HepG2 (cell line): ENCODE measurements around the gene SLC4A7. TPM values are rescaled to one million over a fixed set of nuclear protein-coding genes. Genes with fewer than 3 reads are reported as not detected.

Experiments used
- ATAC-seq: fragments of 200-7000 bp; cut with Tn5 transposase; 3 replicates; pipeline ENCODE4 v1.9.1; 2020; ENCODE audit warnings: mild to moderate bottlenecking, moderate library complexity
- BruUV-seq: library from RNA; stranded (reverse); fragments of 400-500 nt; replicated peaks from 2 replicates; lab custom pipeline; 2021; lab: Mats Ljungman, UMichigan
- CTCF ChIA-PET: fragments of 300-600 bp; formaldehyde crosslinking; extraction: SDS; loops from one replicate; lab custom pipeline; 2021; ENCODE audit warnings: low total read pairs, inconsistent platforms, low intra/inter-chr PET ratio; lab: Yijun Ruan, JAX
- POLR2A ChIA-PET: fragments of 350-600 bp; sonication (Branson Sonifier 250); formaldehyde crosslinking; loops from one replicate; lab custom pipeline; 2020; ENCODE audit warnings: antibody characterized with exemption, inconsistent platforms; lab: Yijun Ruan, JAX
- DNase-seq: peaks from one replicate; pipeline ENCODE4 v3.0.0-alpha.2; 2015; ENCODE audit warnings: low spot score
- FAIRE-seq: peaks from 3 replicates; lab custom pipeline; 2011; peaks lifted over from hg19 to GRCh38; lab: Jason Lieb, UNC
- H2AFZ ChIP-seq: one replicate; pipeline ENCODE4 v1.6.1; 2011; ENCODE audit warnings: low read length, inconsistent platforms
- H3K27ac ChIP-seq: fragments of 300-600 bp; 3 replicates; pipeline ENCODE4 v1.8.0; 2011; ENCODE audit warnings: mixed run types, mild to moderate bottlenecking, mixed read lengths, low read length, inconsistent platforms; ENCODE audit not compliant: insufficient read depth; ENCODE audit errors: extremely low read length
- H3K27me3 ChIP-seq, 2 experiments: fragments of 200-600 bp in 1 of 2; 2 replicates in 1 of 2; 3 replicates in 1 of 2; pipeline versions ENCODE4 v1.6.0 to v1.8.0; 2011; ENCODE audit warnings: low read length in 2 of 2, mild to moderate bottlenecking in 2 of 2, moderate library complexity in 2 of 2, inconsistent platforms in 1 of 2; ENCODE audit not compliant: insufficient read depth in 2 of 2, control insufficient read depth in 1 of 2
- H3K36me3 ChIP-seq, 2 experiments: fragments of 200-600 bp in 1 of 2; replicated peaks in 1 of 2; 2 replicates in 1 of 2; 3 replicates in 1 of 2; pipeline versions ENCODE4 v1.5.1 to v1.8.0; 2011; ENCODE audit warnings: low read length in 2 of 2, inconsistent platforms in 1 of 2; ENCODE audit not compliant: insufficient read depth in 2 of 2, control insufficient read depth in 1 of 2
- H3K4me1 ChIP-seq: 2 replicates; pipeline ENCODE4 v1.5.1; 2012; ENCODE audit warnings: low read length, inconsistent platforms; ENCODE audit not compliant: insufficient read depth
- H3K4me2 ChIP-seq: 2 replicates; pipeline ENCODE4 v1.6.0; 2011; ENCODE audit warnings: low read depth, low read length, inconsistent platforms
- H3K4me3 ChIP-seq, 3 experiments: fragments of 200-600 bp in 1 of 3; sonication (generic), shearing (Covaris generic) in 1 of 3; replicated peaks in 1 of 3; 2 replicates each; pipeline ENCODE4 v1.5.1; 2011 to 2016; ENCODE audit warnings: low read length in 3 of 3, inconsistent platforms in 2 of 3, low read depth in 2 of 3, mild to moderate bottlenecking in 2 of 3, control low read depth in 1 of 3, mixed read lengths in 1 of 3; ENCODE audit not compliant: insufficient read depth in 1 of 3
- H3K79me2 ChIP-seq: one replicate; pipeline ENCODE4 v1.6.1; 2011; ENCODE audit warnings: low read length, inconsistent platforms; ENCODE audit not compliant: insufficient read depth
- H3K9ac ChIP-seq: 2 replicates; pipeline ENCODE4 v1.6.0; 2011; ENCODE audit warnings: mild to moderate bottlenecking, low read depth, low read length, inconsistent platforms; ENCODE audit not compliant: insufficient read depth
- H3K9me3 ChIP-seq: 2 replicates; pipeline ENCODE4 v1.5.1; 2012; ENCODE audit warnings: mild to moderate bottlenecking, low read length
- H4K20me1 ChIP-seq: 2 replicates; pipeline ENCODE4 v1.6.0; 2011; ENCODE audit warnings: inconsistent platforms, mild to moderate bottlenecking, low read length, moderate library complexity; ENCODE audit not compliant: insufficient read depth
- FOSL1 ChIP-seq: sonication (generic); formaldehyde crosslinking; IDR thresholded peaks from 2 replicates; pipeline ENCODE4 v1.9.0; 2021; ENCODE audit warnings: missing genetic modification reagents, borderline replicate concordance
- FOSL2 ChIP-seq: sonication (generic); formaldehyde crosslinking; IDR thresholded peaks from 2 replicates; pipeline ENCODE4 v1.4.0; 2020; ENCODE audit warnings: missing genetic modification reagents
- GFI1 ChIP-seq: sonication (generic); formaldehyde crosslinking; IDR thresholded peaks from 2 replicates; pipeline ENCODE4 v1.5.0; 2020; ENCODE audit warnings: missing genetic modification reagents, mild to moderate bottlenecking, borderline replicate concordance
- HNF4A ChIP-seq: sonication (generic); formaldehyde crosslinking; IDR thresholded peaks from 2 replicates; pipeline ENCODE4 v1.4.0; 2020; ENCODE audit warnings: missing genetic modification reagents
- HOMEZ ChIP-seq: IDR thresholded peaks from 2 replicates; pipeline ENCODE4 v1.6.1; 2016; ENCODE audit warnings: low read depth
- KMT2B ChIP-seq: IDR thresholded peaks from 2 replicates; pipeline ENCODE4 v1.6.1; 2016; ENCODE audit warnings: missing genetic modification reagents, missing compliant biosample characterization
- NFAT5 ChIP-seq: sonication (generic); formaldehyde crosslinking; IDR thresholded peaks from 2 replicates; pipeline ENCODE4 v1.4.0; 2020; ENCODE audit warnings: missing genetic modification reagents
- RARA ChIP-seq: IDR thresholded peaks from 2 replicates; pipeline ENCODE4 v1.6.1; 2016; ENCODE audit warnings: missing genetic modification reagents, missing compliant biosample characterization
- XBP1 ChIP-seq: sonication (generic); formaldehyde crosslinking; IDR thresholded peaks from 2 replicates; pipeline ENCODE4 v1.5.0; 2020; ENCODE audit warnings: missing genetic modification reagents
- ZNF180 ChIP-seq: sonication (generic); formaldehyde crosslinking; IDR thresholded peaks from 2 replicates; pipeline ENCODE4 v1.4.0; 2020; ENCODE audit warnings: low read depth, missing genetic modification reagents, borderline replicate concordance
- ZNF251 ChIP-seq: sonication (generic); formaldehyde crosslinking; IDR thresholded peaks from 2 replicates; pipeline ENCODE4 v1.9.0; 2021; ENCODE audit warnings: mild to moderate bottlenecking, missing genetic modification reagents
- ZNF256 ChIP-seq: sonication (generic); formaldehyde crosslinking; conservative IDR thresholded peaks from 2 replicates; pipeline ENCODE4 v1.4.0; 2020; ENCODE audit warnings: missing genetic modification reagents
- ZNF460 ChIP-seq: sonication (generic); formaldehyde crosslinking; IDR thresholded peaks from 2 replicates; pipeline ENCODE4 v1.5.1; 2020; ENCODE audit warnings: missing genetic modification reagents, mild to moderate bottlenecking, borderline replicate concordance
- ZNF549 ChIP-seq: sonication (generic); formaldehyde crosslinking; IDR thresholded peaks from 2 replicates; pipeline ENCODE4 v1.5.0; 2020; ENCODE audit warnings: missing genetic modification reagents
- ZNF614 ChIP-seq: IDR thresholded peaks from 2 replicates; pipeline ENCODE4 v1.6.1; 2018; ENCODE audit warnings: missing biosample characterization, missing genetic modification reagents, inconsistent platforms, borderline replicate concordance
- ZNF644 ChIP-seq: IDR thresholded peaks from 2 replicates; pipeline ENCODE4 v1.6.1; 2016; ENCODE audit warnings: low read depth
- ZNF761 ChIP-seq: sonication (generic); formaldehyde crosslinking; conservative IDR thresholded peaks from 2 replicates; pipeline ENCODE4 v1.4.0; 2020; ENCODE audit warnings: mild to moderate bottlenecking, missing genetic modification reagents
- WGBS: methylation state at CpG from one replicate; pipeline ENCODE4 v1.1.6; 2017; ENCODE audit warnings: low lambda C conversion rate; 5-methylcytosine and 5-hydroxymethylcytosine counted together
- in situ Hi-C: cut with HindIII; loops from 2 replicates; pipeline ENCODE4 v1.10.0; 2017; ENCODE audit warnings: low pct_unique_long_range_greater_than_20kb; ENCODE audit not compliant: extremely low pct_ligation_motif_present
- intact Hi-C: fragments of 100-400 bp; cut with micrococcal nuclease; formaldehyde crosslinking; loops from one replicate; pipeline ENCODE4 v1.10.0; 2022; ENCODE audit not compliant: unreplicated experiment
- polyA plus RNA-seq, 8 experiments: library from polyadenylated mRNA; depleted of rRNA in 3 of 8; stranded (reverse) in 7 of 8; unstranded in 1 of 8; fragments of >200 nt; fragmentation: Illumina TruSeq in 4 of 8; extraction: Trizol in 4 of 8; gene quantifications; 2 replicates each; pipeline versions ENCODE4 v1.2.1 to v1.2.3, GENCODE V29; 2011 to 2016; ENCODE audit warnings: low read depth in 4 of 8, missing spikeins in 1 of 8, mixed read lengths in 1 of 8; ENCODE audit not compliant: insufficient read depth in 1 of 8
- total RNA-seq, 5 experiments: library from RNA; depleted of rRNA; stranded (reverse); fragments of >200 nt; fragmentation: Illumina TruSeq; extraction: Trizol; gene quantifications; 2 replicates each; pipeline ENCODE4 v1.2.3, GENCODE V29; 2016; ENCODE audit warnings: low read depth in 1 of 5
- TF ChIP-seq, protein P1 (sequence below): sonication (generic); formaldehyde crosslinking; IDR thresholded peaks from 2 replicates; pipeline ENCODE4 v1.5.0; 2020; ENCODE audit warnings: mild to moderate bottlenecking, missing genetic modification reagents

SLC4A7 gene
- total and polyA plus RNA-seq, 2 of the 13 experiments (the other 11 are each of a cell fraction or from before 2014, with no cell fraction given), result 16.4 to 43.8 TPM

DNA sequence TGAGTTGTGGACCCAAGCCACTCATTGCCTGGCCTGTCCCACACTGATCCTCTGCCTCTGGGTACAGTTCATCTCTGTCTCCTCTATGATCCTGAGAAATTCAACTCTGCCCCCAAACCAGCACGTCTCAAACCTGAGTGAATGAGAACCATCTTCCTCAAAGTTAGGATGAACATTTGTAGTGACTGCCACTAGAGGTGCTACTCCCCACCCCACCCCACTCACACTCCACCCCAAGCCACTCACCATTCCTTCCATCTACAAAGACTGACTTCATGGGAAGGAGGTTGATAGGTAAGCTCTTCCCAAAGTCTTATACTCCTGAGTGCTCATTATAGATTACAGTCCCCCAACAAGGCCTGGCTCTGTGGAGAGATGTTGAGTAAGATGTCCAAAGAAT is 158.8 kb downstream of the SLC4A7 start (continued):
- no peak for TF ChIP-seq ZNF180 (CRISPR knock-in tag)
- TF ChIP-seq, protein P1, sequence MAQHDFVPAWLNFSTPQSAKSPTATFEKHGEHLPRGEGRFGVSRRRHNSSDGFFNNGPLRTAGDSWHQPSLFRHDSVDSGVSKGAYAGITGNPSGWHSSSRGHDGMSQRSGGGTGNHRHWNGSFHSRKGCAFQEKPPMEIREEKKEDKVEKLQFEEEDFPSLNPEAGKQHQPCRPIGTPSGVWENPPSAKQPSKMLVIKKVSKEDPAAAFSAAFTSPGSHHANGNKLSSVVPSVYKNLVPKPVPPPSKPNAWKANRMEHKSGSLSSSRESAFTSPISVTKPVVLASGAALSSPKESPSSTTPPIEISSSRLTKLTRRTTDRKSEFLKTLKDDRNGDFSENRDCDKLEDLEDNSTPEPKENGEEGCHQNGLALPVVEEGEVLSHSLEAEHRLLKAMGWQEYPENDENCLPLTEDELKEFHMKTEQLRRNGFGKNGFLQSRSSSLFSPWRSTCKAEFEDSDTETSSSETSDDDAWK, result no peak
- TF ChIP-seq NFAT5, result no peak
- TF ChIP-seq ZNF460, result no peak
- no peak for TF ChIP-seq ZNF761
- no peak for TF ChIP-seq ZNF614 (CRISPR knock-in tag)

GRCh38 chr3:27324686-27325085 is 159.5 kb downstream of the SLC4A7 start:
- H3K4me3 ChIP-seq, result no peak overlapping the region
- in situ Hi-C loops (no loop called here), intact Hi-C loops (no loop called here)
- no peak overlapping the region for H3K4me2 ChIP-seq
- H3K79me2 ChIP-seq, result no peaks in the 10 kb centered on the region
- peaks cover 28% of the 10 kb centered on the region for H3K4me1 ChIP-seq
- peaks cover 0 to 2% of the 10 kb centered on the region in 2 experiments; a peak in 3 of 5 replicates for H3K36me3 ChIP-seq
- BruUV-seq, result no TSS peak
- H4K20me1 ChIP-seq, result no peaks in the 10 kb centered on the region
- ChIA-PET CTCF (no interaction called here), POLR2A (no interaction called here)
- no peaks in the 10 kb centered on the region; the same call in 1 of the 2 replicates for H3K9me3 ChIP-seq
- FAIRE-seq (no peak), DNase-seq (peak; percentile 38), ATAC-seq (peak; percentile 82)
- WGBS, result 53% methylated on average over 2 of the region's 2 CpGs
- no peak overlapping the region for H3K9ac ChIP-seq
- no peak overlapping the region for H2AFZ ChIP-seq
- H3K27me3 ChIP-seq, result no peaks in the 10 kb centered on the region
- H3K27ac ChIP-seq, result no peak overlapping the region
- TF ChIP-seq XBP1 (CRISPR knock-in tag) (no peak), FOSL1 (CRISPR knock-in tag) (0 out of 2 replicates have a peak, but pooled peaks have one; percentile 16), KMT2B (CRISPR knock-in tag) (no peak), ZNF251 (CRISPR knock-in tag) (no peak), RARA (CRISPR knock-in tag) (peak; percentile 36; the same call in 1 of the 2 replicates), ZNF549 (CRISPR knock-in tag) (0 out of 2 replicates have a peak, but pooled peaks have one; percentile 62), GFI1 (CRISPR knock-in tag) (no peak), ZNF256 (no peak), ZNF644 (peak; percentile 68; the same call in 1 of the 2 replicates), HOMEZ (CRISPR knock-in tag) (peak; percentile 35; the same call in 1 of the 2 replicates), HNF4A (CRISPR knock-in tag) (peak; percentile 61), FOSL2 (CRISPR knock-in tag) (peak; percentile 76)
